Kidney epithelial cell (primary cell): ENCODE measurements around the gene LSM5. TPM values are rescaled to one million over a fixed set of nuclear protein-coding genes. Genes with fewer than 3 reads are reported as not detected.

Source experiments
- DNase-seq: peaks from one replicate; pipeline ENCODE4 v3.0.0-alpha.2; 2010; ENCODE audit warnings: low read depth
- H3K27me3 ChIP-seq: 2 replicates; pipeline ENCODE4 v1.6.0; 2011; ENCODE audit warnings: low read length; ENCODE audit not compliant: control insufficient read depth, insufficient read depth
- H3K36me3 ChIP-seq: 2 replicates; pipeline ENCODE4 v1.5.1; 2011; ENCODE audit warnings: low read length; ENCODE audit not compliant: control insufficient read depth, insufficient read depth
- H3K4me3 ChIP-seq: 2 replicates; pipeline ENCODE4 v1.5.1; 2011; ENCODE audit warnings: low read depth, mild to moderate bottlenecking, control low read depth, low read length
- CTCF ChIP-seq: IDR thresholded peaks from 2 replicates; pipeline ENCODE4 v1.5.1; 2011; ENCODE audit warnings: mild to moderate bottlenecking, moderate library complexity, low read length, control low read depth, inconsistent platforms; ENCODE audit not compliant: insufficient read depth, poor library complexity, severe bottlenecking
- total RNA-seq: library from RNA; depleted of rRNA; stranded (reverse); fragments of >200 nt; gene quantifications from 2 replicates; pipeline ENCODE4 v1.2.3, GENCODE V29; 2015

LSM5 gene
- total RNA-seq, 1 donor from 2014 or later, result 10.0 TPM

- DNase-seq, result no peak
- Histone ChIP-seq H3K27me3 (no peaks in the 10 kb centered on the region), H3K36me3 (no peaks in the 10 kb centered on the region), H3K4me3 (no peak overlapping the region)
- no peak for TF ChIP-seq CTCF
These were observed 27.2 kb downstream of the LSM5 start for GRCh38 chr7:32462977-32463376.

GRCh38 chr7:32462451-32462850 lies 27.7 kb downstream of the LSM5 start:
- no peaks in the 10 kb centered on the region for H3K36me3 ChIP-seq
- no peak overlapping the region for H3K4me3 ChIP-seq
- no peaks in the 10 kb centered on the region for H3K27me3 ChIP-seq
- TF ChIP-seq CTCF, result no peak
- no peak for DNase-seq

GRCh38 chr7:32461484-32461883 lies 28.7 kb downstream of the LSM5 start:
- Histone ChIP-seq H3K4me3 (no peak overlapping the region), H3K27me3 (no peaks in the 10 kb centered on the region), H3K36me3 (no peaks in the 10 kb centered on the region)
- TF ChIP-seq CTCF, result no peak
- no peak for DNase-seq

GRCh38 chr7:32459788-32460187 lies 30.4 kb downstream of the LSM5 start:
- Histone ChIP-seq H3K27me3 (no peaks in the 10 kb centered on the region), H3K4me3 (no peak overlapping the region), H3K36me3 (no peaks in the 10 kb centered on the region)
- TF ChIP-seq CTCF, result no peak
- DNase-seq, result no peak

GRCh38 chr7:32458025-32458424 lies 32.2 kb downstream of the LSM5 start:
- no peaks in the 10 kb centered on the region for H3K36me3 ChIP-seq
- TF ChIP-seq CTCF, result no peak
- no peak for DNase-seq
- H3K27me3 ChIP-seq, result no peaks in the 10 kb centered on the region
- no peak overlapping the region for H3K4me3 ChIP-seq

- Histone ChIP-seq H3K36me3 (no peaks in the 10 kb centered on the region), H3K4me3 (no peak overlapping the region), H3K27me3 (no peaks in the 10 kb centered on the region)
- no peak for DNase-seq
- no peak for TF ChIP-seq CTCF
These were observed 36.7 kb downstream of the LSM5 start for GRCh38 chr7:32453341-32454011.
